OCI-LY7 (cell line): ENCODE measurements around the gene RIOK1.

Source experiments
- CTCF ChIP-seq: fragments of 200-600 bp; sonication (generic); conservative IDR thresholded peaks from 2 replicates; pipeline ENCODE4 v1.5.1; 2014; ENCODE audit warnings: mild to moderate bottlenecking, antibody characterized with exemption, low read length, moderate library complexity, mixed read lengths
- EZH2phosphoT487 ChIP-seq: fragments of 200-600 bp; sonication (generic); IDR thresholded peaks from 2 replicates; pipeline ENCODE4 v1.6.1; 2018; ENCODE audit warnings: low read depth, borderline replicate concordance, mild to moderate bottlenecking, mixed run types, antibody characterized with exemption, low read length, moderate library complexity, mixed read lengths

- TF ChIP-seq CTCF (no peak), EZH2phosphoT487 (no peak)
Observed at GRCh38 chr6:7419065-7419464, 29.5 kb downstream of the RIOK1 start.
